HG03558 (cell line): Measurements from ENCODE around the gene ISOC2.
"Not testable (repeated sequence)": the region's sequence is repeated elsewhere in the genome, so short reads cannot be mapped to it uniquely, and the experiment has no call there.

Source experiments
- ATAC-seq: cut with Tn5 transposase; IDR thresholded peaks from one replicate; pipeline ENCODE4 v1.9.1; 2021; ENCODE audit warnings: moderate number of reproducible peaks; ENCODE audit not compliant: unreplicated experiment; ENCODE audit errors: extremely low read depth

Gene ISOC2

GRCh38 chr19:55461974-55462626, 658 bp upstream of the ISOC2 start:
- no peak for ATAC-seq

DNA sequence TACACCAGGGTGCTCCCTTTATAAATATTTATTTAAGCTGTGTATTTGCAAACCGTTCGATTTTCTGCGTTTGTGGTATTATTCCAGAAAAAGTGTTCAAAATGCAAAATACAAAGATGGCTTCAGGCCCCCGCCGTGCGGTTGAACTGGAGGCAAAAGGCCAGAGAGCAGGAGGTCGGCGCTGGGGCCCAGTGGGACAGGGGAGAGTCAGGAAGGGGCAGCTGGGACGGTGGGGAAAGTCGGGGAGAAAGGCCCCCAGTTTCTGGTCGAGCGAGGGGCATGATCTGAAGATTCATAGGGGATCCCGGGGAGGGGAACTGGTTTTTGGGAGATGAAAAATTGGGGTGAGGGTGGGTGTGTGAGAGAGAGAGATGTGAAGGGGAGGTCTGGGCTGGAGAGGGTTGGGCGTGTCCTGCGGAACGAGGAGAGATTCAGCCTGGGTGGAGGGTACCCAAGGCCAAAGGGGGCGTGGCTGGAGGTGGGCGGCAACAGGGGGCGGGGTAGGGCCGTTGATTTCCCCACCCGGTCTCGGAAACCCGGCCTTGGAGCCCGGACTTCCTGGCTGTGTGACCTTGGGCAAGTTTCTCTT, 678 bp downstream of the ISOC2 start:
- no peak for ATAC-seq

DNA sequence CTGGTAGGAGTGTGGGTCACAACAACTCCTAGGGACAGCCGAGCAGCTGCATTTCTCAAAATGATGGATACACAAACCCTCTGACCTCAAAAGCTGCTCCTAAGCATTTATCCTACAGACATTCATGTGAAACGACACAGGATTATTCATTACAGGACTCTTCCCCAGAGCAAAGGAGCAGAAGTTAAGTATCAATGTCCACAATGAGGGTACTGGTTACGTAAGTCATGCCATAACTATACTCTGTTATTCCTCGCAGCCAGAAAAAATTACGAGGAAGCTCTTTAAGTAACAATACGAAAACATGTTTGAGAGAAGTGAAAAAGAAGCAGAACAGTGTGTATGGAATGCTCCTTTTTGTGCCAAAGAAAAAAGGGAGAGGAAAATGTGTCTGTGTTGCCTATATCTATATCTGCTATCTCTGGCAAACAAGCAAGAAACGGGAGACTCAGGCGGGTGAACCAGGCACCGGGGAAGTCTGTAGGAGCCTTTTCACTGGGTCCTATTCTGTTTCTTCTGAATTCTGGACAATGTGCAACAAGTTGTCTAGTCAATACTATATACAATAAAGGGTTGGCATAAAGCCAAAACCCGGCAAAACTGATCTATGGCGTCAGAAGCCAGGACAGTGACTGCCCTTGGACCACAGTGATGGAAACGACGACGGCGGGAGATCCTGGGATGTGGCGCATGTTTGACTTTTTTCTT, 1.3 kb downstream of the ISOC2 start:
- ATAC-seq = no peak

DNA sequence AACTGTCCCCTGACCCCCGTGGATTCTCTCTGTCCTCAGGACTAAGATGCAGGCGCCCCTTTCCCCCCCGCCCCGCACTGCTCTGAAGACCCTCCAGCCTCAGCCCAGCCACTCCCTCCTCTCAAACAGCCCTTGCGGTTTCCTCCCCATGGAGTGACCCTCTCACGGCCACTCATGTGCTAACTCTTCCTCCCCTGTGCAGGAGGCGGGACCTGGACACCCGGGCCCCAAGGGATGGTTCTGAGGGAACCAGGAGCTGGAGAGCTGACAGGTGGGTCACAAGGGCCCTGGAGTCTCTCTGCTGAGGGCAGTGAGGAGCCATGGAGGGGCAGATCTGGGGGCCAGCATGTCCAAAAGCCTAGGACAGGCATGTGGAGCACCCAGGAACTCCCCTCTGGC, 1.9 kb downstream of the ISOC2 start:
- ATAC-seq = no peak

DNA sequence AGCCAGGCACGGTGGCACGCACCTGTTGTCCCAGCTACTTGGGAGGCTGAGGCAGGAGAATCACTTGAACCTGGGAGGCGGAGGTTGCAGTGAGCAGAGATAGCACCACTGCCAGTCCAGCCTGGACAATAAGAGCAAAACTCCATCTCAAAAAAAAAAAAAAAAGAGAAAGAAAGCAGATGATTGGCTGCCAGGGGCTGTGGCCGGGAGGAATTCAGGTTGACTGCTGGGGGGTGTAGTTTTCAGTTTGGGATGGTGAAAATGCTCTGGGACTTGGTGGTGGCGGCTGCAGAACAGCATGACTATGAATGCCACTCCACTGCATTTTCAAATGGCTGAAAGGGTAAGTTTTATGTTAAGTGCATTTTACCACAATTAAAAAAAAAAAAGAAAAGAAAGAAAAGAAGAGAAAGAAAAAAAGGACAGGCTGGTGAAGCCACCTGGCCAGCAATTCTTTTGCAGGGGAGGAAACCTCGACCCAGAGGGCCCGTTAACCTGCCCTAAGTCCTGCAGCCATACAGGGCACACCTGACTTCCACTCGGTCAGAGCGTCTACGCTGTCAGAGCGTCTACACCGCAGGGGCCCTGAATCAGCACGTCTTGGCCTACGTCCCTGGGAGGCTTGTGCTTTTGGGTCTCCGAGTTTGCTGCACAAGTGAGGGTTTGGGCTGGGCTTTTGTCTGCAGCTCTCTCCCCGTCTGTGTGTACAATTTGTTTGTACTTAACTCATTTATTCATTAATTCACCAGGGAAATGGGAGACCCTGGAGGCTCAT, 3.6 kb downstream of the ISOC2 start:
- no peak for ATAC-seq

DNA sequence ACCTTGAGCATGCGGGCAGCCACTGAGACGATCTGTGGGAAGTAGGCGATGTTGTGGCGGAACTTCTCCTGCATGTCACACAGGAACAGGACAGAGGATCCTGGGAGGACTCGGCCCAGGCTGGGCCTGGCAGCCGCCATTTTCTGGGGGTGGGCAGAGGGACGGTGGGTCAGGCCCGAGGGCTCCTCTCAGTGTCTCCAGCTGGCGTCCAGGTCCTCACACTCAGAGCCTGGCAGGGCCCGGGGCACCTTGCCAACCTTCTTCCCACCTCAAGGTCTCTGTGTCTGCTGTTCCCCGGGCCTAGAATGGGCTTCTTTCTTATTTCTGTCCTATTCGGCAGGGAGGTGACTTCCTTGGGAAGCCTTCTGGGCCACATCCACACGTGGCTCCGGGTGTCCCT, 5.1 kb downstream of the ISOC2 start:
- ATAC-seq = no peak

DNA sequence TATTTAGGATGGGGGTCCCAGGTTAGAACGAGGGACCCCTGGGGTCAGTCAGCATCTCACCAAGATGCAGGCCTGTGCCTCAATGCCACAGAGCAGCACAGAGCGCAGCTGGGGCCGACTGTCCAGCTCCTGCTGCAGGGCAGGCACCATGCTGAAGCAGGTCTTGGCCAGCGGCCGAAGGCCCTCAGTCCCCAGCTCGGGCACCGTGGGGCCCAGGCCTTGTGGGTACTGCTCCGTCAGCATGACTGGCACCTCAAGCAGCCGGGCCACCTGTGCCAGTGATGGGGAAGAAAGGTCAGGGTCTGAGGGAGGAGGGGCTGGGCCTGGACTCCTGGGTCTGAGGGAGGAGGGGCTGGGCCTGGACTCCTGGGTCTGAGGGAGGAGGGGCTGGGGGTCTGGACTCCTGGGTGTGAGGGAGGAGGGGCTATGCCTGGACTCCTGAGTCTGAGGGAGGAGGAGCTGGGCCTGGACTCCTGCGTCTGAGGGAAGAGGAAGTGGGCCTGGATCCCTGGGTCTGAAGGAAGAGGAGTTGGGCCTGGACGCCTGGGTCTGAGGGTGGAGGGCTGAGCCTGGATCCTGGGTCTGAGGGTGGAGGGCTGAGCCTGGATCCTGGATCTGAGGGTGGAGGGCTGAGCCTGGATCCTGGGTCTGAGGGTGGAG, 5.7 kb downstream of the ISOC2 start:
- ATAC-seq = no peak

- no peak for ATAC-seq
These were observed 6.6 kb downstream of the ISOC2 start for GRCh38 chr19:55454787-55455243.

DNA sequence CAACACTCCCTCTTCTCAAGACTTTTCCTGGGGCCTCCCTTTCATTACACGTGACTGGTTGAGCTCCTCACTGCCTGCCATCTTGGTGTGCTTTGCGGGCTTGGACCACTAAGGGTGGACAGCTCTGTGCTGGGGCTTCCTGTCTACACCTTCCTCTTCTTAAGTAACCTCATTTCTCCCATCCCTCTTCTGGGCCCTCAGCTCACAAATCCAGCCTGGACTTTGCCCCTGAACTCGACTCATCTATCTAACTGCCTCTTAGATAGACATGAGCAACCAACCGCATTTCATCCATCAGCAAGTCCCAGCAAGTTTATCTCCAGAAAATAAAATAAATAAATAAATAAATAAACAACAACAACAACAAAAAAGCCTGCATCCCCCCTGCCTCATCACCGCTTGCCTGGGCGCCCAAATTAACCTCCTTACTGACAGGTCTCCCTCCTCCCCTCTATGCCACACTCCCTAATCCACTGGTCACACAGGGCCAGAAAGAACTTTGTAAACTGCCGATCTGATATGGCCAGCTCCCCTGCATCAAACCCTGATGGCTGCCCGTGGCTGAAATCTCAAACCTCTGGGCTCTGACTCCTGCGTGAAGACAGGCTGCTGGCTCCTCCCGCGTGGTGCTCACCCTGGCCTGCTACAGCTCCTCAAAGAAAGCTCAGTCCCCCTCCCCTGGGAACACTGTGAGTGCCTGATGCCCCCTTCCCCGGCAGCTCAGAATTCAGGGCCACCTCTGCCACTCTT, 7.8 kb downstream of the ISOC2 start:
- no peak for ATAC-seq

- no peak for ATAC-seq
These were observed 8.6 kb downstream of the ISOC2 start for GRCh38 chr19:55452749-55453346.

DNA sequence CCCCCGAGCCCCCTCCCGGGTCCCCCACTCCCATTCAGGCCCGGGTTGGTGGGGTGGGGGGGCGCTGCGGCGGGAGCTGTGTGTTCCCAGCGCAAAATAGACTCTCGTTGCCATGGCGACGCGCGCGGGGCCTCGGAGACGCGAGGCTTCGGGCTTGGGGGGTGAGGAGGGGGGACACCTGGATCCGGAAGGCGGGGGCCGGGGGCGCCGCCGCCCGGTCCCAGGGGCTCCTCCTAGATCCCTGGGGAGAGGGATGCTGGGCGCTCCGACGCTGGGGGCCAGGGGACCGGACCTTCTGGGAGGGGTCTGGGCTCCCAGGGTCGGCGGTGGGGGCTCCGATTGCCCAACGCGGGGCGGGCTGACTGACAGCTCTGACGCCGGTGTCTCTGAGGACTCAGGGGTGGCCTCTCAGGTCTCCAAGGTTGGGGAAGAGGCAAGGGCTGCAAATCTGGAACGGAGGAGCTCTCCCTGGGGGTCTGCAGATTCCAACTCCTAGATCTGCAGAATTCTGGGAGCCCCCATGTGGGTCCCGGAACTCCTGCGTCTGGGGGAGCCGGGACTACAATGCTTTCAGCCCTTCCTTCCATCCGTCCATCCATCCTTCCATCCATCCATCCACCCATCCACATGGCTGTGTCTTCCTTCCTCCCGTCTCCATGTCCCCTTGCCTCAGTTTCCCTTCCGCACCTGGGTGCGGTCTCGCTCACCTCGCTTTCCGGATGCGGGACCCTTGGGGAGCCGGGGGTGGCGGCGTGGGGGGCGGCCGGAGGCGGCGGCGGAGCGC, 9.3 kb downstream of the ISOC2 start:
- no peak for ATAC-seq

DNA sequence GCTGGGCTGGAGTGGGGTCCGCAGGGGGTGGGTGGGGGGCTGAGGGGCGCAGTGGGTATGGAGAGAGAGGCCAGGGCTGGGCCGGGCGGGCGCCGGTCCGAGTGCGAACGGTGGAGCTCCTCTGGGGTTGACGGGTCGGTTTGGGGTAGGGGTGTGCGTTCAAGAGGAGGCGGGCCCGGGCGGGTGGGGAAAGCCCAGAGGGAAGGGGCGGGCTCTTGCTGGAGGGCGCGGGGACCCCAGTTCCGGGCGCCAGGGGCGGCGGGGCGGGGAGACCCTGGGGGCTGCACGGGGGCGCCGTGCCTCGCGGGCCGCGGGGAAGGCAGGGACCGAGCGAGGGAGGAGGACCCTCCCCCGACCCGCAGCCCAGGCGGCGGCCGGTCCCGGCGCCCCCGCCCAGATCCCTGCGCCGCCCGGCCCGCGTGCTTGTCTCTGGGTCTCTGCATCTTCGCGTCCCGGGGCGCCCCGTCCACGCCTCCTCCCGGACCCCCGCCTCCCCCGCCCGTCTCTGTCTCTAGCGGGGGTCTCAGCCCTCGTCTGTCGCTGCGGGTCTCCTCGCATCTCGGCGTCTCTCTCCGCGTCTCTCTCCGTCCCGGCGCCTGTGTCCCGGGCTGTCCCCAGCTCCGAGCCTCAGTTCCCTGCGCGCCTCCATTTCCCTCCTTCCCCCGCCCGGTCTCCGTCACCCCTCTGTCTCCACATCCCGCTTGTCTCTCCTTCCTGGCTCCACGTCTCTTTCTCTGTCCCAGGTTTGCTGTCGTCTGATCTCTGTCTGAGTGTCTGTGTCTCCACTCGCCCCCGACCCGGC, 10.1 kb downstream of the ISOC2 start:
- ATAC-seq = no peak

GRCh38 chr19:55449469-55449868, 12.0 kb downstream of the ISOC2 start:
- ATAC-seq = no peak

DNA sequence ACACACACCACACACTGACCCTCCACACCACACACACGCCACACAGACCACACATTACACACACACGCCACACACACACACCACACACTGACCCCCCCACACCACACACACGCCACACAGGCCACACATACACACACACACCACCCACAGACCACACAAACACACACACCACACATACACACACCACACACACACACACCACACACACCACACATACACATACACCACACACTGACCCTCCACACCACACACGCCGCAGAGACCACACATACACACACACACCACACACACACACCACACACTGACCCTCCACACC, 13.3 kb downstream of the ISOC2 start:
- not testable (repeated sequence) for ATAC-seq

DNA sequence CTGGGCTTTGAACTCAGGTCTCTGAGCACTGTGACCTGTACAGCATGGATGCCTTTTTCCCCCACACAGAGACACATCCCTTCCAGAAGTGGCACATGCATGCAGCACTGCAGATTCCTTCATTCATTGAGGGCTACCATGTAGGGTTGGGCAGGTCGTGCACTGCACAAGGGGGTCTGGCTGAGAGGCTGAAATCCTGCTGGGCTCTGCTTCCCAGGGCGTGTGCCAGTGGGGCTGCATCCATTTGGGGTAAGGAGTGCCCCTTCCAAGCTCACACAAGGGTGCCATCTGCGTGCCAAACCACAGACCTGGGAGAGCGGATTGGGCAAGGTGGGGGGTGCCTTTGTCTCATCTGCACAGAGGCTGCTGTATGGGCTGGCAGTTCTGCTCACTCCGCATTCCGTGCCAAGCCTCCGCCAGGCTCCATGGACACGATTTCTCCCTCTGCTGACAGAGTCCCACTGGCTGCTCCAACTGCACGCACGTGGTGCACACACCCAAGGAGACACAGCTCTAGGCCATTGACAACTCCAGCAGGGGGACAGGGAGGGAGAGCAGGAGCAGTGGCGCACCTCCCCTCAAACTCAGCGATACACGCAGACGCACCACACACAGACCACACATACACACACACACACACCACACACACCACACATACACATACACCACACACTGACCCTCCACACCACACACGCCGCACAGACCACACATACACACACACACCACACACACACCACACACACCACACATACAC, 13.8 kb downstream of the ISOC2 start:
- ATAC-seq = no peak

GRCh38 chr19:55446060-55446459, 15.4 kb downstream of the ISOC2 start:
- no peak for ATAC-seq

- ATAC-seq = no peak
These were observed 16.8 kb downstream of the ISOC2 start for GRCh38 chr19:55444646-55445045.
